ENCODE results near the gene CPT1B.
"Not testable (repeated sequence)": the region's sequence is repeated elsewhere in the genome, so short reads cannot be mapped to it uniquely, and the experiment has no call there.

Gene CPT1B

DNA sequence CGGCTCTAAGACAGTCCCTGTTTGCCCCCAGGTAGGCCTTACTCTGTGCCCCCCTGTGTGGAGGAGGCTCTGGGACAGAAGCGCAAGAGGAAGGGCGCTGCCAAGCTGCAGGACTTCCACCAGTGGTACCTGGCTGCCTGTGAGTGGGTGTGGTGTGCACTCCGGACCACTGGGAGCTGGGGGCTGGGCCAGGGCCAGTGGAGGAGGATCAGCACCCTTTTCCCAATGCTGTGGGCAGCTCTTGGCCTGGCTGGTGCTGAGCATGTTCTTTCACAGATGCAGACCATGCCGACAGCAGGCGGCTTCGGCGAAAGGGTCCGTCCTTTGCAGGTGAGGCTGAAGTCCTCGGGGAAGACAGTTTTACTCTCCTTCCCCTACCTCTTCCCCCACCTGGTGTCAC is 56.5 kb downstream of the CPT1B start:
- no peak for DNase-seq (ENCODE audit: low read depth)
- H3K4me3 ChIP-seq (ENCODE audit: control insufficient read depth, low read depth, low read length) = no peak overlapping the region
- TF ChIP-seq, protein P1, sequence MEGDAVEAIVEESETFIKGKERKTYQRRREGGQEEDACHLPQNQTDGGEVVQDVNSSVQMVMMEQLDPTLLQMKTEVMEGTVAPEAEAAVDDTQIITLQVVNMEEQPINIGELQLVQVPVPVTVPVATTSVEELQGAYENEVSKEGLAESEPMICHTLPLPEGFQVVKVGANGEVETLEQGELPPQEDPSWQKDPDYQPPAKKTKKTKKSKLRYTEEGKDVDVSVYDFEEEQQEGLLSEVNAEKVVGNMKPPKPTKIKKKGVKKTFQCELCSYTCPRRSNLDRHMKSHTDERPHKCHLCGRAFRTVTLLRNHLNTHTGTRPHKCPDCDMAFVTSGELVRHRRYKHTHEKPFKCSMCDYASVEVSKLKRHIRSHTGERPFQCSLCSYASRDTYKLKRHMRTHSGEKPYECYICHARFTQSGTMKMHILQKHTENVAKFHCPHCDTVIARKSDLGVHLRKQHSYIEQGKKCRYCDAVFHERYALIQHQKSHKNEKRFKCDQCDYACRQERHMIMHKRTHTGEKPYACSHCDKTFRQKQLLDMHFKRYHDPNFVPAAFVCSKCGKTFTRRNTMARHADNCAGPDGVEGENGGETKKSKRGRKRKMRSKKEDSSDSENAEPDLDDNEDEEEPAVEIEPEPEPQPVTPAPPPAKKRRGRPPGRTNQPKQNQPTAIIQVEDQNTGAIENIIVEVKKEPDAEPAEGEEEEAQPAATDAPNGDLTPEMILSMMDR (IDR thresholded peaks at IDR 0.05; ENCODE audit: control insufficient read depth, insufficient read depth, low read depth, low read length, missing control alignments) = no peak

DNA sequence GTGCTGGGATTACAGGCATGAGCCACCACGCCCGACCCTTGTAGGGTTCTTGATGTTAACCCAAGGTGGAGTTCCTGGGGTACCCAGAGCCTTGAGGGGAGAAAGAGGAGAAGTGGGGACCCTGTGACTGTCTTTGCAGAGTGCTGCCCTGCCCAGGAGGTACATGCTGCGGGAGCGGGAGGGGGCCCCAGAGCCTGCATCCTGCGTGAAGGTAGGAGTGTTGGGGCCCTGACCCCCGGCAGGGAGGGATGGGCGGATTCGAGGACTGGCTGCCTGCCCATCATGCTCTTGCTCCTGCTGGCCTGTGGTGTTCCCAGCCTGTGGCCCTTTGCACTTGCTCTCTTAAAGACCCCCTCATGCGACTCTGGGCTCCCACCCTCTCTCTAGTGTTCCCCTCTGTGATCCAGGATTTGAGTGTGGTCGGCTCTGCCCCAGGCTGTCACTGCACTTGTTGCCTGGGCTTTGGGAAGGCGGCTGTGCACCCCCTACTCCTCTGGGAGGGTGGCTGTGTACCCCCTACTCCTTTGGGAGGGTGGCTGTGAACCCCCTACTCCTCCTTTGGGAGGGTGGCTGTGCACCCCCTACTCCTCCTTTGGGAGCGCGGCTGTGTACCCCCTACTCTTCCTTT is 57.3 kb downstream of the CPT1B start:
- no peak overlapping the region for H3K4me3 ChIP-seq (ENCODE audit: control insufficient read depth, low read depth, low read length)
- TF ChIP-seq, protein P1 (IDR thresholded peaks at IDR 0.05; ENCODE audit: control insufficient read depth, insufficient read depth, low read depth, low read length, missing control alignments) = no peak
- DNase-seq (ENCODE audit: low read depth) = no peak

DNA sequence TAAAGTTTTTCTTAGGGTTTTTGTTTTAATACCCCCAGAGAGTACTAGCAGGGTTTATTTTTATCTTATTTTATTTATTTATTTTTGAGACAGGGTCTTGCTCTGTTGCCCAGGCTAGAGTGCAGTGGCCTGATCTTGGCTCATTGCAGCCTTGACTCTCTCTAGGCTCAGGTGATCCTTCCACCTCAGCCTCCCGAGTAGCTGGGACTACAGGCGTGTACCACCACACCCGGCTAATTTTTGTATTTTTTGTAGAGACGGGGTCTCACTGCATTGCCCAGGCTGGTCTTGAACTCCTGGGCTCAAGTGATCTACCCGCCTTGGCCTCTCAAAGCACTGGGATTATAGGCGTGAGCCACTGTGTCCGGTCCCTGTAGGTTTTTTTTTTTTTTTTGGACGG is 58.0 kb downstream of the CPT1B start:
- not testable (repeated sequence) for H3K4me3 ChIP-seq (ENCODE audit: control insufficient read depth, low read depth, low read length); DNase-seq (ENCODE audit: low read depth)

DNA sequence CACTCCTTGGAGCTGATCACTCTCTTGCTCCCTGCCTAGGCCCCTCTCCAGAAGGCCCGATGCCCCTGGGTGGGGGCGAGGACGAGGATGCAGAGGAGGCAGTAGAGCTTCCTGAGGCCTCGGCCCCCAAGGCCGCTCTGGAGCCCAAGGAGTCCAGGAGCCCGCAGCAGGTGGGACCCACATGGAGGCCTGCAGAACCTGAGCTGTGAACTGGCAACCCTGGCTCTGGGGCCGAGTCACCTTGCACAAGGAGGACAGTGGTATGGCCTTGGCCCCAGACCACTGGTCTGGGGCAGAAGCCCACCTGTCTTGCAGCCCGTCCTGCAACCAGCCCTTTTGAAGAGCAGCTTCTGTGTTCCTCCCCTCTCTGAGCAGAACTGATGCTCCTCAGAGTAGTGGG is 59.1 kb downstream of the CPT1B start:
- DNase-seq (ENCODE audit: low read depth) = no peak
- TF ChIP-seq, protein P1 (IDR thresholded peaks at IDR 0.05; ENCODE audit: control insufficient read depth, insufficient read depth, low read depth, low read length, missing control alignments) = no peak
- H3K4me3 ChIP-seq (ENCODE audit: control insufficient read depth, low read depth, low read length) = no peak overlapping the region

Data from AG09309 (cell line).